ENCODE data around the gene ZNF558.

DNA sequence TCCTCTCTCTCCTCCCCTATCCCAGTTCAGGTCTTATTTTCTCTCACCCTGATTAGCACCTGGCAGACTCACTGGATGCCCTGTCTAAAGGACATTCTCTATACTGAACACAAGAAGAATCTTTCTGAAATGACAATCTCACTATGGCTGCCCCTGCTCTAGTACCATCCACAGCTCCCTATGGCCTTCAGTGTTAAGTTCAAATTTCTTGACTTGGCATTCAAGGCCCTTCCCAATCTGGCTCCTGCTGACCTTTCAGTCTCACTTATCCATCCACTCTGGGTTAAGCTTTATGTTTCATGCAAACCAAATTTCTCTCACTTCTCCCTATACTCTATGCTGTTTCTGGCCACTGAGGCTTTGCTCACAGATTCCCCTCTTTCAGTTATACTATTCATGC is 34.2 kb upstream of the ZNF558 start:
- TF ChIP-seq POLR2A (IDR thresholded peaks at IDR 0.05), result no peak
- no peak for TF ChIP-seq CTCF (IDR thresholded peaks at IDR 0.05 in 8 of 11, conservative IDR thresholded peaks at IDR 0.05 in 3 of 11)

Measured in spleen (tissue), 7 donors.